DMS 273 treated with DMSO at 0.1 percent for 48 hours (cell line): ENCODE measurements around the gene BACH1.
A peak's percentile ranks its signal among the peaks of the same experiment; 100 is the strongest.
"Not testable (repeated sequence)": the region's sequence is repeated elsewhere in the genome, so short reads cannot be mapped to it uniquely, and the experiment has no call there.

Source experiments
- DNase-seq: peaks from one replicate; lab custom pipeline; 2025; lab: John Stamatoyannopoulos, UW

BACH1 gene

GRCh38 chr21:29346771-29347170 lies 48.0 kb downstream of the BACH1 start:
- no peak for DNase-seq

- no peak for DNase-seq
Measured at GRCh38 chr21:29347274-29347681, 48.6 kb downstream of the BACH1 start.

- peak; percentile 52 for DNase-seq
Measured at GRCh38 chr21:29349702-29350101, 51.0 kb downstream of the BACH1 start.

GRCh38 chr21:29350246-29350779 lies 51.6 kb downstream of the BACH1 start:
- no peak for DNase-seq

- no peak for DNase-seq
Measured at GRCh38 chr21:29351691-29352090, 53.0 kb downstream of the BACH1 start.

GRCh38 chr21:29355043-29355710 lies 56.5 kb downstream of the BACH1 start:
- not testable (repeated sequence) for DNase-seq

- DNase-seq = not testable (repeated sequence)
Measured at GRCh38 chr21:29356291-29356690, 57.6 kb downstream of the BACH1 start.

GRCh38 chr21:29356810-29357209 lies 58.1 kb downstream of the BACH1 start:
- DNase-seq = not testable (repeated sequence)

GRCh38 chr21:29359718-29360117 lies 61.0 kb downstream of the BACH1 start:
- DNase-seq = no peak

GRCh38 chr21:29360799-29361765 lies 62.4 kb downstream of the BACH1 start:
- DNase-seq = no peak

GRCh38 chr21:29362758-29363157 lies 64.0 kb downstream of the BACH1 start:
- DNase-seq = no peak

- no peak for DNase-seq
Measured at GRCh38 chr21:29365661-29366265, 67.0 kb downstream of the BACH1 start.

- no peak for DNase-seq
Measured at GRCh38 chr21:29366532-29366931, 67.8 kb downstream of the BACH1 start.

GRCh38 chr21:29367335-29367734 lies 68.6 kb downstream of the BACH1 start:
- DNase-seq = no peak

- DNase-seq = no peak
Measured at GRCh38 chr21:29368906-29369305, 70.2 kb downstream of the BACH1 start.

- no peak for DNase-seq
Measured at GRCh38 chr21:29371464-29371863, 72.7 kb downstream of the BACH1 start.

- peak; percentile 59 for DNase-seq
Measured at GRCh38 chr21:29372063-29372802, 73.5 kb downstream of the BACH1 start.

- DNase-seq = no peak
Measured at GRCh38 chr21:29374481-29374880, 75.8 kb downstream of the BACH1 start.

- peak; percentile 15 for DNase-seq
Measured at GRCh38 chr21:29376556-29376955, 77.8 kb downstream of the BACH1 start.

GRCh38 chr21:29377266-29377665 lies 78.5 kb downstream of the BACH1 start:
- no peak for DNase-seq

- no peak for DNase-seq
Measured at GRCh38 chr21:29378832-29379231, 80.1 kb downstream of the BACH1 start.
